Testis (tissue), 3 donors: ENCODE results near the gene PRELP. TPM values are rescaled to one million over a fixed set of nuclear protein-coding genes. Genes with fewer than 3 reads are reported as not detected.
A peak's percentile ranks its signal among the peaks of the same experiment; 100 is the strongest.

Experiments
- DNase-seq: peaks from one replicate; pipeline ENCODE4 v3.0.0-alpha.2; 2019
- H3K27ac ChIP-seq, 2 donors: fragments of 200-600 bp; sonication (generic); one replicate each; pipeline ENCODE4 v1.5.1; 2019
- H3K27me3 ChIP-seq: fragments of 200-600 bp; sonication (generic); one replicate; pipeline ENCODE4 v1.5.1; 2019
- H3K36me3 ChIP-seq: fragments of 200-600 bp; sonication (generic); one replicate; pipeline ENCODE4 v1.5.1; 2017; ENCODE audit warnings: low read depth; ENCODE audit errors: missing control alignments
- H3K4me1 ChIP-seq: fragments of 200-600 bp; sonication (generic); one replicate; pipeline ENCODE4 v1.5.1; 2019
- H3K4me3 ChIP-seq, 2 donors: fragments of 200-600 bp; sonication (generic); one replicate each; pipeline ENCODE4 v1.5.1; 2017 to 2019
- H3K9me3 ChIP-seq: fragments of 200-600 bp; sonication (generic); one replicate; pipeline ENCODE4 v1.5.1; 2017
- POLR2A ChIP-seq: fragments of 450-650 bp; IDR thresholded peaks from one replicate; pipeline ENCODE4 v1.6.1; 2017; ENCODE audit warnings: antibody characterized with exemption, mild to moderate bottlenecking, moderate library complexity
- WGBS, 2 donors: methylation state at CpG; one replicate each; pipeline ENCODE4 v1.1.5; 2018; 5-methylcytosine and 5-hydroxymethylcytosine counted together
- intact Hi-C: fragments of 100-400 bp; cut with DNase I; formaldehyde crosslinking; loops from one replicate; pipeline ENCODE4 v1.15.1; 2023; ENCODE audit warnings: low total_unique reads
- polyA plus RNA-seq: library from polyadenylated mRNA; stranded (reverse); fragments of 350-450 nt; fragmentation: Illumina TruSeq; extraction: RNeasy Lipid Tissue Mini Kit (QIAGEN cat#74804); gene quantifications from one replicate; pipeline ENCODE4 v1.2.3, GENCODE V29; 2014; ENCODE audit warnings: low read depth, low replicate concordance; ENCODE audit not compliant: insufficient read depth
- total RNA-seq, 2 donors: library from RNA; depleted of rRNA; stranded (reverse); fragments of >200 nt; gene quantifications; one replicate each; pipeline ENCODE4 v1.2.3, GENCODE V29; 2016
- TF ChIP-seq, protein P1 (sequence below), 3 experiments: fragments of 450-650 bp in 2 of 3; fragments of 200-600 bp in 1 of 3; sonication (generic) in 1 of 3; IDR thresholded peaks; one replicate each; pipeline ENCODE4 v1.5.1; 2016 to 2019; ENCODE audit warnings: antibody characterized with exemption in 3 of 3, mild to moderate bottlenecking in 2 of 3, moderate library complexity in 1 of 3

Gene PRELP
- total and polyA plus RNA-seq, 3 donors from 2014 or later, result 9.6 to 26.5 (median 10.0) TPM

DNA sequence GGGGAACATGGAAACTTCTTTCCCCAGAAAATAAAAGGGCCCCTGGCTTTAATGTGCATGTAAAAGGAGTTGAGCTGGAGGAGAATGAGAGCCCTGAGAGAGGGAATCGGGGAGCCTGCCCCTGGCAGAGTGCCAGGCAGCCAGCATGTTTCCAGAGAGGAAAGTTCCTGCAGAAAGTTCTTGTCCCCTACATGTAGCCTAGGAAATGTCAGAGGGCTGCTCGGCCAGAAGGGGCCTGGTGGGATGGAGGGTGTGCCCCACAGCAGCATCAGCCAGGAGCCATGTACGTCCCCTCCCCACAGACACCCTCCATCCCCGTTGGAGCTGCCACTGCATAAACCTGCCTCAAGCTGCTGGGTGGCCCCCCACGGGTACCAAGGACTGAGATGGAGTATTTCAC lies 5.4 kb upstream of the PRELP start:
- no peaks in the 10 kb centered on the region for H3K27me3 ChIP-seq
- no peaks in the 10 kb centered on the region for H3K9me3 ChIP-seq
- no peaks in the 10 kb centered on the region for H3K36me3 ChIP-seq
- peaks cover 30% of the 10 kb centered on the region for H3K4me1 ChIP-seq
- H3K27ac ChIP-seq, result no peak overlapping the region
- WGBS, 2 donors, result 63 to 66% methylated on average over 5 of the region's 5 CpGs
- intact Hi-C loops, result no loop called here
- TF ChIP-seq, protein P1, sequence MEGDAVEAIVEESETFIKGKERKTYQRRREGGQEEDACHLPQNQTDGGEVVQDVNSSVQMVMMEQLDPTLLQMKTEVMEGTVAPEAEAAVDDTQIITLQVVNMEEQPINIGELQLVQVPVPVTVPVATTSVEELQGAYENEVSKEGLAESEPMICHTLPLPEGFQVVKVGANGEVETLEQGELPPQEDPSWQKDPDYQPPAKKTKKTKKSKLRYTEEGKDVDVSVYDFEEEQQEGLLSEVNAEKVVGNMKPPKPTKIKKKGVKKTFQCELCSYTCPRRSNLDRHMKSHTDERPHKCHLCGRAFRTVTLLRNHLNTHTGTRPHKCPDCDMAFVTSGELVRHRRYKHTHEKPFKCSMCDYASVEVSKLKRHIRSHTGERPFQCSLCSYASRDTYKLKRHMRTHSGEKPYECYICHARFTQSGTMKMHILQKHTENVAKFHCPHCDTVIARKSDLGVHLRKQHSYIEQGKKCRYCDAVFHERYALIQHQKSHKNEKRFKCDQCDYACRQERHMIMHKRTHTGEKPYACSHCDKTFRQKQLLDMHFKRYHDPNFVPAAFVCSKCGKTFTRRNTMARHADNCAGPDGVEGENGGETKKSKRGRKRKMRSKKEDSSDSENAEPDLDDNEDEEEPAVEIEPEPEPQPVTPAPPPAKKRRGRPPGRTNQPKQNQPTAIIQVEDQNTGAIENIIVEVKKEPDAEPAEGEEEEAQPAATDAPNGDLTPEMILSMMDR (IDR thresholded peaks at IDR 0.05), result no peak
- no peak for TF ChIP-seq POLR2A
- no peak overlapping the region for H3K4me3 ChIP-seq
- no peak for DNase-seq

GRCh38 chr1:203471841-203472240 lies 3.8 kb upstream of the PRELP start:
- H3K4me1 ChIP-seq, result peaks cover 15% of the 10 kb centered on the region
- 65 to 80% methylated on average over 4 to 6 of the region's 6 CpGs for WGBS, 2 donors

DNA sequence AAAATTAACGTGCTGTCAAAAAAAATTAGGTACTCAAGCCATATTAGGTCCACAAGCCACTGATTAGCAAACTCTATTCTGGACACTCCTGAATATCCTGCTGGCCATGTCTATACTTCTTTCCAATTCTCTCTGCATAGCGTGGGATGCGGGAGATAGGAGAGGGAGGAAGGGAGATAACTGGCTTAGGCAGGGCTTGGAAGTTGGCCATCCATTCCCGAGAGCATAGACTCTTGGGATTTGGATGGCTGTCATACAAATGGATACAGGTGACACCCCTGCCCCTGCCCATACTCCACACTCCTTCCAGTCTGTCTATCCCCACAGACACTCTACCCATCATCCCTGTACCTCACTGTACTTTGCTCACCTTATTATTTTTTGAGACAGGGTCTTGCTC lies 2.3 kb upstream of the PRELP start:
- Histone ChIP-seq H3K27me3 (no peaks in the 10 kb centered on the region), H3K4me1 (peaks cover 10% of the 10 kb centered on the region), H3K36me3 (no peaks in the 10 kb centered on the region), H3K27ac (no peak overlapping the region), H3K9me3 (no peaks in the 10 kb centered on the region), H3K4me3 (no peak overlapping the region)
- intact Hi-C loops, result no loop called here
- peak; percentile 76 for DNase-seq
- TF ChIP-seq, protein P1 (IDR thresholded peaks at IDR 0.05), result no peak
- no peak for TF ChIP-seq POLR2A
- 64 to 68% methylated on average over 4 of the region's 4 CpGs for WGBS, 2 donors

More at GRCh38 chr1:203471841-203472240, 3.8 kb upstream of the PRELP start:
- Histone ChIP-seq H3K4me3 (no peak overlapping the region), H3K27me3 (no peaks in the 10 kb centered on the region), H3K36me3 (no peaks in the 10 kb centered on the region), H3K9me3 (no peaks in the 10 kb centered on the region), H3K27ac (no peak overlapping the region)
- intact Hi-C loops, result no loop called here
- no peak for DNase-seq
- no peak for TF ChIP-seq POLR2A
- TF ChIP-seq, protein P1 (IDR thresholded peaks at IDR 0.05), result no peak

GRCh38 chr1:203473781-203474305 lies 1.8 kb upstream of the PRELP start:
- H3K27me3 ChIP-seq, result no peaks in the 10 kb centered on the region
- no peaks in the 10 kb centered on the region for H3K36me3 ChIP-seq
- 88 to 89% methylated on average over 9 of the region's 9 CpGs for WGBS, 2 donors
- no peaks in the 10 kb centered on the region for H3K9me3 ChIP-seq
- no peak for DNase-seq
- intact Hi-C loops, result no loop called here
- TF ChIP-seq POLR2A, result no peak
- TF ChIP-seq, protein P1 (IDR thresholded peaks at IDR 0.05), result no peak
- peaks cover 10% of the 10 kb centered on the region for H3K4me1 ChIP-seq
- no peak overlapping the region for H3K27ac ChIP-seq
- no peak overlapping the region for H3K4me3 ChIP-seq

GRCh38 chr1:203476216-203476814 lies 709 bp downstream of the PRELP start:
- WGBS, 2 donors, result 35 to 50% methylated on average over 9 of the region's 9 CpGs
- Histone ChIP-seq H3K4me1 (peaks cover 10% of the 10 kb centered on the region), H3K4me3 (peak overlapping the region; percentile 40 to 42), H3K27ac (peak overlapping the region; percentile 36 to 86), H3K9me3 (no peaks in the 10 kb centered on the region), H3K36me3 (no peaks in the 10 kb centered on the region), H3K27me3 (no peaks in the 10 kb centered on the region)
- DNase-seq, result no peak
- no peak for TF ChIP-seq POLR2A
- TF ChIP-seq, protein P1 (IDR thresholded peaks at IDR 0.05), result no peak
- intact Hi-C loops, result no loop called here
